Stimulated activated CD8-positive, alpha-beta memory T cell treated with anti-CD3 and anti-CD28 coated beads, Interleukin-12 subunit alpha, Interleukin-12 subunit beta, amount 100 ng/mL, for 24 hours (primary cell): Measurements from ENCODE around the gene FOXL3.

Source experiments
- DNase-seq: peaks from one replicate; pipeline ENCODE4 v3.0.0-alpha.2; 2020; ENCODE audit errors: extremely low read depth

FOXL3 gene

DNA sequence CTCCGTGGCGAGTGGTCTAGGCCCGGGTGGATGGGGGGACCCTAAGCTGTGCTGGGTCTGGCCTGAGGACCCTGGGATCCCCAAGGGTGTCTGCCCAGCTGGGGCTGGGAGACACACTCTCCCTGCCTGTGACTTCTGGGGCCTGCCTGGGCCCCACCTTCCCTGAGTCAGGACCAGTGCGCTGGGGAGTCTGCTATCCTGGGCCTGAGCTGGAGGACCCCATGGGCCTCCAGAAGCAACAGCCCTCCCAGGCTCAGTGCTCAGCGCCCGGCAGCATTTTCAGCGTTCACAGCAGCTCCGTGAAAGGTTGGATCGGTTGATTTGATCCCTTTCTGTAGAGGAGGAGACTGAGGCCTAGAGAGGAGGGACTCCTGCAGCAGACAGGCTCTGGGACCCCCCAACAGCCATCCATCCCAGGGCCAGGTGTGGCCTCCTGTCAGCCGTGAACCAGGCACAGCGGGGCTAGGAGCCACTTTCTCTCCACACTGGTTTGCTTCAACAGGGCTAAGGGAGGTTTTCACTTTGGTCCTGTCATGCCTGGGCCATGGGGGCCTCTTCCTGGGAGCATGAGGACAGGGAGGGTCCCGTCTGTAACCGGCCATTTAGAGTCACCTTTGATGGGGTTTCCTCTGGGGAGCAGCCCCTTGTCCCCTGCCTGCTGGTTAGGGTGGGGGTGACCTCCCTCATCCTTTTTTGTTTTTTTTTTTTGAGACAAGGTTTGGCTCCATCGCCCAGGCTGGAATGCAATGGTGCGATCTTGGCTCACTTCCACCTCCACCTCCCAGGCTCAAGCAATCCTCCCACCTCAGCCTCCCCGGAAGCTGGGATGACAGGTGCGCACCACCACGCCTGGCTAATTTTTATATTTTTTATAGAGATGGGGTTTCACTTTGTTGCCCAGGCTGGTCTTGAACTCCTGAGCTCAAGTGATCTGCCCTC lies 12.4 kb downstream of the FOXL3 start:
- DNase-seq, result no peak

DNA sequence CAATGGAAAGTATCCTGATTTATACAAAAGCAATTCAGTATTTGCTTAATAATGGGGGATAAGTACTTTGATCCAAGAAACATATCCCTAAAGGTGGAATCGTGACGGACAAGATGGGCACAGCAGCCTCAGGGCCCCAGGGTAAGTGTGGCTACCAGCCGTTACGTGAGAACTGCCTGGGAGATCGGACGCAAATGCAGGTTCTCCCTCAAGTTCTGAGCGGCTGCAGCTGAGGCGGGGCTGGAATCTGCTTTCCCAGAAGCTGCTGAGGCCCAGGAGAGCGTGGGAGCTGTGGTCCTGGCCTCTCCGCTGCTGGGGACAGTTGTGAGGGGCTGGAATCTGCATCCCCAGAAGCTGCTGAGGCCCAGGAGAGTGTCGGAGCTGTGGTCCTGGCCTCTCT lies 13.5 kb downstream of the FOXL3 start:
- DNase-seq, result no peak

DNA sequence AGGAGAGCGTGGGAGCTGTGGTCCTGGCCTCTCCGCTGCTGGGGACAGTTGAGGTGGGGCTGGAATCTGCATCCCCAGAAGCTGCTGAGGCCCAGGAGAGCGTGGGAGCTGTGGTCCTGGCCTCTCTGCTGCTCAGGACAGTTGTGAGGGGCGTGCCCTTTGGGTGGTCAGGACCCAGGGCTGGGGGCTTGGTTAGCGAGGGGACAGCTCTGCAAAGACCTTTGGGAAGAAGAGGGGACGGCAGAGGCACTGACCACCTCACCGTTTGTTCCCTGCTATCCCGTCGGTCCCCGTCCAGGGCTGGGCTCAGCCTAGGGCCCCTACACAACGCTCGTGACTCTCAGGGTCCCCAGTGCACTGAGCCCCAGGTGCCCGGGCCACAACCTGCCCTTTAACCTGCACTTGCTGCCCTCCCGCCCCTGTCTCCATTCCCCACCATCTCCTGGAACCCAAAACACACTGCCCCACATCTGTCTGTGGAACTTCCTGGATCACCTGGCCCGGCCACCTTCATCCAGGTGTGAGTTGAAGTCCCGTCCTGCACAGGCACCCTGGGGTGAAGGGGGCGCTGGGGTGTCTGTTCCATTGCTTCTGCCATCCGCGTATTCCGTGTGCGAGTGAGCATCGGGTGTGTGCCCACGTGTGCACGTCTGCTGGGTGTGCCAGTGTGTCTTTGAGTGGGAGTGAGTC lies 14.1 kb downstream of the FOXL3 start:
- no peak for DNase-seq

DNA sequence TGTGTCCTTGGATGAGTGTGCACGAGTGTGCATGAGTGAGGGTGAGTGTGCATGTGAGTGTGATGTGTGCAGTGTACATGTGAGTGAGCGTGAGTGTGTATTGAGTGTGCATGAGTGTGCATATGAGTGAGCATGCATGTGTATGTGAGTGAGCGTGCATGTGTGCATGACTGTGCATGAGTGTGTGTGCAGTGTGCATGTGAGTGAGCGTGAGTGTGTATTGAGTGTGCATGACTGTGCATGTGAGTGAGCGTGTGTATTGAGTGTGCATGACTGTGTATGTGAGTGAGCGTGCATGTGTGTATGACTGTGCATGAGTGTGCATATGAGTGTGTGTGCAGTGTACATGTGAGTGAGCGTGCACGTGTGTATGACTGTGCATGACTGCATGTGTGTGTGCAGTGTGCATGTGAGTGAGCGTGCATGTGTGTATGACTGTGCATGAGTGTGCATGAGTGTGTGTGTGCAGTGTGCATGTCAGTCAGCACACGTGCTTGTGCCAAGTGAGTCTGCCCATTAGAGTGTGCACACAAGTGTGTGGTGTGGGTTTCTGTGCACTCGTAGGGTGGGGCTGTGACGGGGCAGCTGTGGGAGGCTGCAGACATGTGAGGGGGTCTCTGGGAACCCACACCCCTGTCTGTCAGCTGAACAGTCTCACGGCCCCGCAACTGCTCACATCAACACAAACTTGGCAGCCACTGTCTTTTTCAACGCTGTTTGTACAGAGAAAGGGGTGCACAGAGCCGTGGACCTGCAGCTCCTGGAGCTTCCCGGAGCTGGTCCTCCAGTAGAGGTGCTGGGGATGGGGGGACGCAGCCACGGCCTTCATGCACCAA lies 14.8 kb downstream of the FOXL3 start:
- DNase-seq, result no peak

DNA sequence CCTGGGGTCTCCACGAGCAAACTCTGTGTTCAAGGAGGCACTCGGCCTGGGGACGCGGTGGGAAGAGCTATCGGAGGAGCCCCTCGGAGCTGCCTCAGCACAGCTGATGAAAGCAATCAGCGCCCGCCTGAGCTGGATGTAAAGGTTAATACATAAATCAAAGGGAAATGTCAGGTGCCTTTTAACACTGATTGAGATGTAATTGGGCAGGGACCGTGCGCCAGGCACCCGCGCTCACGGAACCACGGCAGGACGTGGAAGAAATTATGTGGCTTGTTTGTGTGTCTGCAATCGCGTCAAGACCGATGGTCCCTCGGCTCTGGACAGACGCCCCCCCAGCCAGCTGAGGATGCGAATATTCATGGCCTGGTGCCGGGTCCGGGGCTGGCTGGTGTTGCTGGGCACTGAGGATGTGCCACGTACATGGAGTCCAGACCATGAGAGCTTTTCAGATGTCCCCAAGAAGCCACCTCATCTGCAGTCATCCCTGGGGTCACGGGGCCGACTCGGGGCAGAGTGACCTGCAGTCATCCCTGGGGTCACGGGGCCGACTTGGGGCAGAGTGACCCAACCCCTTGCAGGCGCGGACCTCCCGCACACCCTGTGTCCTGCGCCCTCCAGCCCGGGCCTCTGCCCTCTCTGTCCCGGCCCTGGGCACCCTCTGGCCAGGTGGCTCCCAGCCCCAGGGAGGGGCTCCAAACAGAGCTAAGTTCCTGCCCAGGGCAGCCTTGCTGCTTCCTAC lies 15.6 kb downstream of the FOXL3 start:
- DNase-seq, result no peak

DNA sequence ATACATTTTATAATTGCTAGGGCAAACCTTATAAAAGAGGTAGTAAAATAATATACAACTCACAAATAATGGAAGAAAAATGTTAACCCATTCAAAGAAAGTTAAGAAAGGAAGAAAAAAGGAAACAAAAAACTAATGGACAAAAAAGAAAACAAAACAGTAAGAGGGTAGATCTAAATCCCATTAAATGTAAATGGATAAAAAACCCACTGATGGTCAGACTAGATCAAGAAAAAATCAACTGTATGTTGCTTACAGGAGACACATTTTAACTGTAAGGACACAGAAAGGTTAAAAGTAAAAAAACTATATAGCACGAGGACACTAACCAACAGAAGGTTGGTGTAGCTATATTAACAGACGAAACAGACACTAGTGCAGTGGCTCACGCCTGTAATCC lies 18.0 kb downstream of the FOXL3 start:
- DNase-seq, result no peak

DNA sequence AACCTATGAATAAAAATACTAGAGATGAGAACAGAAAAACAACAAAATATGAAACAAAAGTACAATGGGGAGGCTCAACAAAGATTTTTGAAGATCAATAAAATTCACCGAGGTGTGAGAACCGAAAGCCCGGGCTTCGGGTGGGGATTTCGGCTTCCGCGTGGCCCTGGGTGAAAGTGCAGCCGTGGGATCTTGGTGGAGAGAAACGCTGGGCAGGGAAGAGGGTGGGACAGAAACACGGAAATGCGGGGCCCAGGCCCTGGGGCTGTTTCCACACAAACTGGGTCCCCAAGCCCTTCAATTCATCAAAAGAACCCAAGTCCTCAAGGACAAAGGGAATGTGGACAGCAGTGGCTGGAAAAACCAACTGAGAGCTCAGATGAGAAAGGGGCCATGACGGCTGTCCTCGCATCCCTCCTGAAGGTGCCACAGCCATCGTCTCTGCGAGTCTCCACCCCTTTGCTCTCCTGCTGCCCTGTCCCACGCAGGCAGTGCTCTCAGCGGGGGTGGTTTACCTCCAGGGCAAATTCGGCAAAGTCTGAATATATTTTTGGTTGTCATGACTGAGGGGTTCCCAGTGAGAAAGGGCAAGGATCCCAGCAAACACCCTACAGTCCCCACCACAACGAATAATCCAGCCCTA lies 19.7 kb downstream of the FOXL3 start:
- no peak for DNase-seq

DNA sequence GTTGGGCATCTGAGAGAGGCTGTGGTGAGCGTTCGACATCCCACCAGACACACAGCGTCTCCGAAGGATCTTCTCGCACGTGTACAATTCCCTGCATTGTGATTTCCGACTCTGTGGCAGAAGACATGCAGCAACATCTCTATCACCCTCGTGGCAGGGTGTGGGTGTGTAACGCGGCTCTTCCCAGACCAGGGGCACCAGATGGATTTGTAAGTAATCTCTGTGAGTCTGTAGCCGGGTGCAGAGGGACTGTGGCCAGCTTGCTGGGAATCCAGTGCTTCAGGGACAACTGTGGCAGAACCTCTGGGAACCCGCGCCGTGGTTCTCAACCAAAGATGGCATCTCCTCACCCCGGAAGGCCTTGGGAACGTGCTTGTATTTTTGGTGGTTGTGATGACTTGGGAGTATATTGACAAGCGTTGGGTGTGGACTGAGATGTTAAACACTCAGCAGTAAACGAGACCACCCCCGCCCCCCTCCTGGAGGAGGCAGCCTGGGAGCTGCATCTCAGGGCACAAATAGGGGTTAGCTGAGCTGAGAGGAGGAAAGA lies 21.2 kb downstream of the FOXL3 start:
- no peak for DNase-seq

DNA sequence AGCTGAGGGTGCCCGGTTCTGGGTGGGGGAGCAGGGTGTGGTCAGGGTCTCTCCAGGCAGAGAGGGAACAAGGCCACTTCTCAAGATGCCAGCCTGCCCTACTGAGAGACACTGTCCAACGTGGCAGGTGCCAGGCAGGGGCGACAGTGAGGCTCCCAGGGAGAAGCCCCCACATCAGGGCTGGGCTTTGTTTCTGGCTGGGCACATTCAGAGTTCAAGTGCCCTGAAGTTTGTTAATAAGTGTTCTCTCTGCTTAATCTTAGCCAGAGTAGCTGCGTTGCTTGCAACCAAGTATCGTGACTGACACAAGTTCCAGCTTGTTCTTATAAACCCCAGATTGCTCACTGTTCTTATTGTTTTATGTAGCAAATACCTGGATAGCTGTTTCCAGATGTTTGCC lies 21.8 kb downstream of the FOXL3 start:
- no peak for DNase-seq

DNA sequence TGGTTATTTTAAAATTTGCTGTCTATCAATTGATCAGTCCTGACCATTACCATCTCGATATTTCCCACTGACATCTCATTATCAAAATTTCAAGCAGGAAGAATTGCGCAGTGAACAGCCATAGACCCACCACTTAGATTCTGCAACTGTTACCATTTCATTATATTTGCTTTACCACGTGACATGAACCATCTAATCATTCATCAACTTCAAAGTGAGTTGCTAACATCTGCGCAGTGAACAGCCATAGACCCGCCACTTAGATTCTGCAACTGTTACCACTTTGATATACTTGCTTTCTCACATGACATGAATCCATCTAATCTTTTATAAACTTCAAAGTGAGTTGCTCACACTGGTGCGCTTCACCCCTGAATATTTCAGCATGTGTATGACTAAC lies 22.5 kb downstream of the FOXL3 start:
- DNase-seq, result no peak

DNA sequence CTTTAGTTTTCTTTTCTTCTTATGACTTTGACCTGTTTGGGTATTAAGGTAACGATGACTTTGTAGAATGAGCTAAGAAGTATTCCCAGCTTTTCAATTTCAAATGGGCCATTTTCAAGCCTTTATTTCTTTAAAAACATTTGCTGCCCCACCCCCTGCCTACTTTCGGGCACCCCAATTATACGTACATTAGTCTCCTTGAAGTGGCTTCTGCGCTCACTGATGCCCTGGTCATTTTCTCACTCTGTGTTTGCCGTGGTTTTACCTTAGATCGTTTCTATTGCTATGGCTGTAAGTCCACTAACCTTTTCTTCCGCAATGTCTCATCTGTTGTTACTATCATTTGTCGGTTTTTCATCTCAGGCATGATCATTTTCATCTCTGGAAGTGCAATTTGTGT lies 24.9 kb downstream of the FOXL3 start:
- DNase-seq, result no peak

DNA sequence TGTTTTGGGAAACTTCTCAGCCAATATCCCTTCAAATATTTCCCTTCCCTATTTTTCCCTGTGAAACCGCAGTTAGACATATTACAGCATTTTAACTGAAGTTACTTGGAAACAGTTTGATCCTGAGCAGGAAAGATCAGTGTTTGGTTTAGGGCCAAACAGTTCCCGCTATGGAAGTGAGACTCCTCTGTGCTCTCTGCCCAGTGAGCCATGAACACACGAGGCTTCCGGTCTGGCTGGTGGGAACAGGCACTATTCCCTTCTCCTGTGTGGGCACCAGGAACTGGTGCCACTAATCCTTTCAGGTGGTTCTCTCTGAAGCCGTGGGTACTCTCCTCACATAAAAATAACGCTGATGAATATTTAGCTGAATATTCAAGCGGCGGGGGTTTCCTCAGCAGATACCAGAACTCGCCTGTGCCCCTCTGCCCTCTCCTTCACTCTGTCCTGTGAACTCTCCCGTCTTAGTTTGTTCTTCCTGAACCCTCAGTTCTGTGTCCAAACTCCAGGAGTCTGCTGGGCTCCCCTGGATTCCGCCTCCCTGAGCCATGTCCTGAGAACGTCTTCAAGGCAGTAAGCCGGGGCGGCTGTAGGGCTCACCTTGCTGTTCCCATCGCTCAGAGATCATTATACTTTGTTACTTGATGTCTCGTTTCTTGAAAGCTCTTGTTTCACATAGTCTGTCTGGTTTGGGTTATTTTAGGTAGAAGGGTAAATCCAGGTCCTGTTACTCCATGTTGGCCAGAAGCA lies 25.7 kb downstream of the FOXL3 start:
- DNase-seq, result no peak

DNA sequence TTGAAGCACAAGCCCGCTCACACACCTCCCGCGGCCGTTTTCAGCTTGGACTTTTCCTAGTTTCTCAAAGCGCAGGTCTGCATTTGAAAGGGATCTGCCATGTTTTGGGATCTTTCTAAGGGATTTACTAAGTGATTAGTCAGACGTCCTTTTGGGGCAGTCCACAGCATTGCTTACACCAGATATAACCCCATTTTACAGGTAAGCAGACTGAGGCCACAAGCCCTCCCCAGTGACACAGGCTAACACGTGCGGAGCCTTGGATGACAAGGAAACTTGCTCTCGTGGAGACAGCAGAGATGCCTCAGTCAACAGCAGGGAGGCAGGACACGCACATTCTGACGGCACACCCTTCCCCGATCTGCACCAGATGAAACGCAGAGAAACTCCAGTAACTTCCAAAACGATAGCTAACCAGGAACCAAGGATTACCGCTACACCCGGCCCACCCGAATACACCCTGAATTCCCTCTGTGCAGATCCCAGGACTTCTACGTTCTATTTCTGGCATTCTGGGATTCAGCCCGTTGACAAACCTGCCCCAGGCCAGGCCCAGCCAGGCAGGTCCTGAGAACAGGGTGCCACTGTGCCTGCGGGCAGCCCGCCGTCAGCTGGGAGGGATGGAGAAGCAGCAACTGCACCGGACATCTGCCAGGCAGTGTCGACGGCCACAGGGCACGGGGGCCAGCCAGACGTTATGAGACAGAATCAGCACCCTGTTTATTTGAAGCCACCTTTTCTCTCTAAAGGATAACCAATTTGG lies 27.9 kb downstream of the FOXL3 start:
- DNase-seq, result no peak

DNA sequence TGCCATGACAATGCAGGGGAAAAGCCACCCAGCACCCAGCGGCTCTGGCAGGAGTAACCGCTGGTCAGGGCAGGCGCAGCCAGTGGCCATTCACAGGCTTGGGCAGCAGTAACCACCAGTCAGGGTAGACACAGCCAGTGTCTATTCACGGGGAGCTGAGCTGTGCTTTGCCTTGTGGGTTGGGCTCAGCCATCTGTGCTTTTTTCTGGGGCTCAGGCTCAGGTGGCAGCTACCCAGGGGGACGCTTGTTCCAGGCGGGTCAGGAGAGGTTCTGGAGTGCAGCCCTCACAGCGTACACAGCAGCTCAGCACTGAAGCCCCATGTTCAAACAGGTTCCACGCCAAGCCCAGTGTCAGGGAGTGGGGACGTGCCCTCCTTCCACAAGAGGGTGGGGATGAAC lies 28.5 kb downstream of the FOXL3 start:
- no peak for DNase-seq

DNA sequence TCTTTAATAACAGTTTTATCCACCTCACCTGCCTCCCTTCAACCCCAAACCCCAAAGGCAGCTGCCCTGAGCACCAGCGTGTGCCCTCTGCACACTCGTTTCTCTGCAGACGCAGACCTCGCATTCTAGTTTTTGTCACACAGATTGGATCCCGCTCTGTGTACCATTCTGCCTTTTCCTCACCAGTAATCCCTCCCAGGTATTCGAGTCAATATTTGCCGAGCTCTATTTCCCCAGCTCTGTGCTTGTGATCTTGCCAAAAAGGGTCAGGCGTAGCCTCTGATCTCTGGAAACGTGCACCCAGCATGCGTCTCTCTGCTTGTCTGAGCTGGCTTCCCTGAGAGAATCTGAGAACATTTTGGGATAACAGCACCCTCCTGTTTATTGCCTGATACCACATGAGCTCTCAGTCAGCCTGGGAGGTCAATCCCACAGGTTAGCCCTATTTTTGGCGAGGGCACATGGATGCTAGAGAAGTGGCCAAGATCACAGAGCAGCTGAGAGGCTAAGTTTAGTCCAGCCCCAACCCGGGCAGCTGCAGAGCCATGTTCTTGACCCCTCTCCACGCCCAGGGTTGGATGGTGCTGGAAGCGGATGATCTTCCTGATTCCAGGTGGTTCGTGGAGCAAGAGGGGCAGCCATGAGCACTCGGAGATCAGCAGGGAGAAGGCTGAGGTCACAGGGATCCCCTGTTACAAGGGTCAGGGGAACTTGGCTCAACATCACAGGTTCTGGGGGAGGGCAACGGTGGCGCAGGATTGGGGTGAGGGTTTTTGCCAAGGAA lies 29.1 kb downstream of the FOXL3 start:
- no peak for DNase-seq

DNA sequence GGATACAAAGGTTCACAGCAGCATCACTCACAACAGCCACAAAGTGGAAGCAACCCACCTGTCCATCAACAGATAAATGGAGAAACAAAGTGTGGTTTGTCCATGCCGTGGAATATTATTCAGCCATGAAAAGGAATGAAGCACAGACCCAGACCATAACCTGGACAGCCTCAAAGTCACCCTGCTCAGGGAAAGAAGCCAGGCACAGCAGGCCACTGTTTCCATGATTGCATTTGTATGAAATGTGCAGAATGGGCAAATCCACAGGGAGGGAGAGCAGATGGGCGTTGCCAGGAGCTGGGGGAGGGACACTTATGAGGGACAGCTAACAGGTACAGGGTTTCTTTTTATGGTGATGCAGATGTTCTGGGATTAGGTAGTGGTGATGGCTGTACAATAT lies 30.3 kb downstream of the FOXL3 start:
- DNase-seq, result no peak

DNA sequence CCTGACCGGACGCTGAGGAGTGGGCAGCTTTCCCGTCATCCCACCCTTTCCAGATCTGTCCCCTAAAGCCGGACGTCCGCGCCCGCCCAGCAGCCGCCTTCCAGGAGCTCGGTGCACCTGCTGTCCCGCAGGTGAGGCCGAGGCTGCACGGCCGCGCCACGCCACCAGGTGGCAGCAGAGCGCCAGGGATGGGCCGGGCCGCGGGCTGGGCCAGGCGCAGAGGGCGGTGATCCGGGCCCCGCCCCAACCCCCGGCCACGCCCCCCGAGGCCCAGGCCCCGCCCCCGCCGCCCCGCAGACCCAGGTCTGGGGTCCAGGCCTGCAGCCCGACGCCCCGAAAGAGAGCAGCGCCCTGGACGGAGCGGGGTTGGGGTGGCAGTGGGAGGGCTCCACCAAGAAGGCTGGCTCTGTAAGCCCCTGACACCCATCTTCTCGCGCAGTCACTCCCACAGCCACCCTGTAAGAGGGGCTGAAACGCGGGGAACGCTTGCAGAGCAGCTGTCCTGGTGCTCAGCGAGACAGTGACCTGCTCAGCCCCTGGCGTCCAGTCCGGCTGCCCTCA lies 32.2 kb downstream of the FOXL3 start:
- DNase-seq, result peak; percentile 44

DNA sequence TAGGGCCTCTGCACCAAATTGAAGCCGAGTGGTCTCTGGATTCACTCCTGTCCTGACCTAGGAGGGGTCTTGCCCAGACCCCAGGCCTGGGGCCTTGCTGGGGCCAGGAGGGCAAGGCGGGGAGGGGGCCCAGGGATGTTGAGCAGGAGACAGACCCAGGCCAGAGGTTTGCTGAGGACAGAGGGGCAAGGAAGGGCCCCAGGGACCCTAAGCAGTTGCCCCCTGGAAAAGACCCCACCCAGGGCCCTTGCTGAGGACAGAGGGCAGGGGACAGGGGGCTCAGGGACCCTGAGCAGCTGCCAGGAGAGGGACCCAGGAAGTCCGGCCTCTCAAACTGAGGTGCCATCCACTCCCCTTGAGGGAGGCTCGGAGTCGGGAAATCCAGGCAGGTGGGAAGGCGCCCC lies 32.7 kb downstream of the FOXL3 start:
- DNase-seq, result no peak
